SK-MEL-5 (cell line): ENCODE data around the gene TRAPPC3. TPM values are rescaled to one million over a fixed set of nuclear protein-coding genes. Genes with fewer than 3 reads are reported as not detected.

Experiments used
- DNase-seq: peaks from one replicate; pipeline ENCODE4 v3.0.0-alpha.2; 2016; ENCODE audit warnings: low read depth, low spot score
- in situ Hi-C: cut with HindIII; loops from 2 replicates; pipeline ENCODE4 v1.10.0; 2016; ENCODE audit warnings: low sequenced_read_pairs, high pct_unique_total_duplicates, low pct_unique_long_range_greater_than_20kb
- total RNA-seq: library from RNA; depleted of rRNA; stranded (reverse); fragments of >200 nt; shearing (Covaris generic); gene quantifications from 2 replicates; pipeline ENCODE4 v1.2.3, GENCODE V29; 2014

Gene TRAPPC3
- total RNA-seq, 1 experiment from 2014 or later: 84.9 TPM

DNA sequence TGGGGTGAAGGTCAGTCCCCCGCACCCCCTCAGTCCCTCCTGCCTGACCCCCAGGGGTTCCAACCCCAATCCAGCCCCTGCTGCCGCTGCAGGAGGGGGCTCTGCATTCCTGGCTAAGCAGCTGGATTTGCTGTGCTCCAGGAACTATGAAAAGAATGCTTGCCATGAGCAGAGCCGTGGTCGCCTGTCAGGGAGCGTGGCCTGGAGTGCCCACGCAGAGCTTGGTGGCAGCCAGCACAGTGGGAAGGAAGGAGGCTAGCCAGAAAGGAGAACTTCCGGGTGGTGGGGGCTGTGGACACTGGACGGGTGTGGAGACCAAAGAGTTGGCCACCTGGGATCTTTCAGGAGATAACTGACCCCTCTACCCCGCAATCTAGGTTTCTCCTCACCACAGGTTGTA lies 29.8 kb downstream of the TRAPPC3 start:
- in situ Hi-C loops: no loop called here

GRCh38 chr1:36118447-36119204 lies 30.7 kb downstream of the TRAPPC3 start:
- in situ Hi-C loops: no loop called here

More for the DNA sequence above, 29.8 kb downstream of the TRAPPC3 start:
- no peak for DNase-seq

GRCh38 chr1:36116901-36117300 lies 32.4 kb downstream of the TRAPPC3 start:
- no peak for DNase-seq
- in situ Hi-C loops: no loop called here

More at GRCh38 chr1:36118447-36119204, 30.7 kb downstream of the TRAPPC3 start:
- no peak for DNase-seq

DNA sequence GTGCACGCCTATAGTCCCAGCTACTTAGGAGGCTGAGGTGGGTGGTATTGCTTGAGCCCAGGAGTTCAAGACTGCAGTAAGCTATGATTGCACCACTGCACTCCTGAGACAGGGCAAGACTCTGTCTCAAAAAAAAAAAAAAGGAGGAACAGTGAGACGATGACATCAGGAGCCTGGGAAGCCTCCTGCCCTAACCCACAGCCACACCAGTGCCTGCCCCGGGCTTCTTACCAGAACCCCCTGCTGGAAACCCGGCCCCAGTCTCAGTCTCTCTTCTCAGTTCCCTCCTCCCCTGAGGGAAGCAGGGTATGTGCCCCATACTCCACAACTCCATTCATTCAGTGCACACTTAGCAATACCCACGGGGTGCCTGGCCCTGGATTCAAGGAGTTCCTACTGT lies 33.4 kb downstream of the TRAPPC3 start:
- no peak for DNase-seq
- in situ Hi-C loops: no loop called here

- DNase-seq: no peak
- in situ Hi-C loops: no loop called here
Observed at GRCh38 chr1:36115200-36115669, 34.1 kb downstream of the TRAPPC3 start.

DNA sequence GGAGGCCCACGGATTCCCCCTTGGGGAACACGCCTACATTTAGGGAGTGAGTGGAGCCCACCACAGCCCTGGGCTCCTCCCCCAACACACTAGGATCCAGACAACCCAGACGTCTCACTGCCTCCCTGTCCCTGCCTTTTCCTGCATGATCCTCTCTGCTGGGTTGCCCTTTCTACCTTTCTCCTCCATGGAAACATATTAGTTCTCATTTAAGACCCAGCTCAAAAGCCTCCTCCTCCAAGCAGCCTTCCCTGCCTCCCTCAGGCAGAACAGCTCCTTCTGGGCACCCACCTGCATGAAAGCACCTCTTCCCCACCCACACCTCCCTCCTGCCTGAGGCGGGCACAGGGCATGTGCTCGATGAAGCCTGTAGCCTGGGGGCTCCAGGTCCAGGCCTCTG lies 34.9 kb downstream of the TRAPPC3 start:
- no peak for DNase-seq
- in situ Hi-C loops: no loop called here

DNA sequence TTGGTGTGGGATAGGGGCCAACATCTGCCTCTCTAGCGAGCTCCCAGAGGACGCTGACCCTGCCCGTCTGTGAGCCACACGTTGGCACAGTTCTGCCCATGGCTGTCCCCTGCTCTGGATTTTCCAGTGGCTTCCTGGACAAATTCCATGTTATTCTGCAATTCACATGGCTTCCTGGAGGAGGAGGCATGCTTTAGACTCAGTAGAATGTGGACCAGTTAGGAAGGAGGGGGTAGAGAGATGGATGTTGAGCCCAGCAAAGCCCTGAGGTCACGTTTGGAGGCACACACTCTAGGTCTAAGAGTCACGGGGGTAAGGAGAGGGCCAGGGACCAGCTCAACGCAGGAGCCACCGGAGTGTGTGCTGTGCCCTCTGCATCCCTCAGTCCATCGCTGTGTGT lies 36.5 kb downstream of the TRAPPC3 start:
- in situ Hi-C loops: no loop called here

DNA sequence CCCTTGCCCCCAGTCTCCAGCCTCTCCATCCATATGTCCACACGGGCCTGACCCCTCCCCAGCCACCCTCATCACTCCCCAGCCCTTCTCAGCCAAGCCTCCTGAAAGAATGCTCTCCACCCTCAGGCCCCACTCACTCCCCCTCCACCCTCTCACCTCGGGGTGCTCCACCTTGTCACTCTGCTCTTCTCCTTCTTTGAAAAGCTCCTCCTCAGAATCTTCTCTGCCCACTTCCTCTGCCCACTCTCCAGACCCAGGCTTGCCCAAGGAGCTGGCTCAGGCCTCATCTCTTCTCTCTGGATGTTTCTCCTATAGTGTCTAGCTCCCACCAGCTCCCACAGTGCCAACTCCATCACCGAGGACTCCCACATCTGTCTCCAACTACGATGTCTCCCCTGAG lies 38.1 kb downstream of the TRAPPC3 start:
- in situ Hi-C loops: no loop called here
- DNase-seq: no peak

More for the DNA sequence above, 36.5 kb downstream of the TRAPPC3 start:
- no peak for DNase-seq

GRCh38 chr1:36109041-36109679 lies 40.1 kb downstream of the TRAPPC3 start:
- in situ Hi-C loops: no loop called here
- no peak for DNase-seq

DNA sequence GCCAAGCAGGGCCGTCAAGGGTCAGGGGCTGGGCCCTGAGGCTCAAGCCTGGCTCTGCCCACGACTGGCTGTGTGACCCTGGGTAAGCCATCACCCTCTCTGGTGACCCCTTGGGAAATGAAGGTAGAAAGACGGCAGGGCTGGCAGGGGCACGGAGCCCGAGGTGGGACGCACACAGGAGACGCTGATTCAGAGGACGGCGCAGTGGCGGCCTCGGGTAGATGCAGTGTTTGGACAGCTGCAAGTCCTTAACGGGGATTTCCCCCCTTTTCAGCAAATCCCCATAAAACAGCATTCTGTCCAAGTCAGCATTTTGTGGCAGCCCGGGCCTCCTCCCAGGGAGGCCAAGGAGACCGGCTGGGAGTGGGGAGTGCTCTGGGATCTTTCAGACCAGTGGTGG lies 41.0 kb downstream of the TRAPPC3 start:
- in situ Hi-C loops: no loop called here
- DNase-seq: no peak

DNA sequence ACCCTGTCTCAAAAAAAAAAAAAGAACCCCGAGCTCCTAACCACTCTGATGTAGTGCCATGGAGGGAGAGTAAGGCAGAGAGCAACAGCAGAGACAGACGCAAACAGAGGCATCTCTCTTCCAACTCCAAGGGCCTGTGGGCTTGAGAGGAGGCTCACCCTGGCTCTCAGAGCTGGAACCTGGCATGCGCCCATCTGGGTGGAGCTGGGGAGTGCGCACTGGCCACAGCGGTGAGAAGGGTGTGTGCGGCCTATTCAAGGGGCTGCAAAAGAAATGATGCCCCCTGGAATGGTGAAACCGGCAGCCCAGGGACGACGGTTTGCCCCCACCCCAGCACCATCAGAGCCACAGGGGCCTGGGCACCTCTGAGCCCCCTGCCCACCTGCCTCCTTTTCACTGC lies 41.9 kb downstream of the TRAPPC3 start:
- in situ Hi-C loops: no loop called here

GRCh38 chr1:36106269-36106668 lies 43.0 kb downstream of the TRAPPC3 start:
- in situ Hi-C loops: no loop called here
- no peak for DNase-seq

More for the DNA sequence above, 41.9 kb downstream of the TRAPPC3 start:
- DNase-seq: no peak

DNA sequence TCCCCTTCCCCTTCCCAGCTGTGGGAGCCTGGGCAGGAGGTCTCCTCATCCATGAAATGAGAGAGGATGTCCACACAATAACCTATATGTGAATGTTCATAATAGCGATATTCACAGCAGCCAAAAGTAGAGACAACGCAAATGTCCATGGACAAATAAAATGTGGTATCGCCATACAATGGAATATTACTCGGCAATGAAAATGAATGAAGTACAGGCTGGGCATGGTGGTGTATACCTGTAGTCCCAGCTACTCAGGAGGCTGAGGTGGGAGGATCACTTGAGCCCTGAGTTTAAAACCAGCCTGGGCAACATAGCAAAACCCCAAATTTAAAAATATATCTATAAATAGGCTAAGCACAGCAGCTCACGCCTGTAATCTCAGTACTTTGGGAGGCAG lies 47.7 kb downstream of the TRAPPC3 start:
- no peak for DNase-seq
- in situ Hi-C loops: no loop called here

DNA sequence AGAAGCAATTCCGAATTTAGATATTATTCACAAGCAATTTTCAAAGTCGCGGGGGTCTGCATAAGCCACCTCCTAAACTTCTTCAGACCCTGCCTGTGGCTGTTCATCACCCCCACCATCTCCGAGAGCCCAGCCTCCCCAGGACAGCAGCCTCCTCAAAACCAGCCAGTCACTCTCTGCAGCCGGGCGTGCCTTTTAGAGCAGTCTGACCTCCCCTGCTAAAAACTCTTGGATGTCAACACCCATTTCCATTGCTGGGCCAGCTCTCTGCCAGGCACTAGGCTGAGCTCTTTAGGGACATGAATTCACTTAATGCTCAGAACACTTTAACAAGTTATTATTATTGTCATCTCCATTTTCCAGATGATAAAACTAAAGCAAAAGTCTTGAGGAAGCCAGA lies 48.9 kb downstream of the TRAPPC3 start:
- DNase-seq: no peak
- in situ Hi-C loops: no loop called here

- in situ Hi-C loops: no loop called here
- DNase-seq: peak; percentile 73
Observed at GRCh38 chr1:36099681-36100341, 49.5 kb downstream of the TRAPPC3 start.

DNA sequence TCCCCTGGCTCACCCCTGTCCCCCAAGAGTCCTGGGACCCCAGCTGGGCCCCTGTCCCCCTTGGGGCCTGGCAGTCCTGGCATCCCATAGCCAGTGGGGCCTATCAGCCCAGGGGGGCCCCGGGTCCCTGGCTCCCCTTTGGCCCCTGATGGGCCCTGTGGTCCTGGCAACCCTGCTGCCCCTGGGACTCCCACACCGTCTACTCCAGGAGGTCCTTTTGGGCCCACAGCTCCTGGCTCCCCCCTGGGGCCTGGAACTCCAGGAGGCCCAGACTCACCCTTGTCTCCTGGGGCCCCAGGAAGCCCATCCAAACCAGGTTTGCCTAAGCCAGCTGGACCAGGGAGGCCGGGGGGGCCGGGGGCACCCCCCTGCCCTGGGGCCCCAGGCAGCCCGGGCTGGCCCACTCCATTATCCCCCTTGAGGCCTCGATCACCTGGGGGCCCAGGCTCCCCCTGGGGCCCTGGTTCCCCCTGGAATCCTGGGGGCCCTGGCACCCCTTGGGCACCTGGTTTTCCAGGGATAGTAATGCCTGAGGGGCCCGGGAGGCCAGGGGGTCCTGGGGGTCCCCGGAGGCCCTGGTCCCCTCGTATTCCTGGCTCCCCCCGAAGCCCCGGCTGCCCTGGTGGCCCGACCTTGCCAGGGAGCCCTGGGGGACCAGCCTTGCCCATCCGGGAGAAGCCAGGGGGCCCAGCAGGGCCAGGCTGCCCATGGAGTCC lies 50.5 kb downstream of the TRAPPC3 start:
- no peak for DNase-seq
- in situ Hi-C loops: no loop called here

DNA sequence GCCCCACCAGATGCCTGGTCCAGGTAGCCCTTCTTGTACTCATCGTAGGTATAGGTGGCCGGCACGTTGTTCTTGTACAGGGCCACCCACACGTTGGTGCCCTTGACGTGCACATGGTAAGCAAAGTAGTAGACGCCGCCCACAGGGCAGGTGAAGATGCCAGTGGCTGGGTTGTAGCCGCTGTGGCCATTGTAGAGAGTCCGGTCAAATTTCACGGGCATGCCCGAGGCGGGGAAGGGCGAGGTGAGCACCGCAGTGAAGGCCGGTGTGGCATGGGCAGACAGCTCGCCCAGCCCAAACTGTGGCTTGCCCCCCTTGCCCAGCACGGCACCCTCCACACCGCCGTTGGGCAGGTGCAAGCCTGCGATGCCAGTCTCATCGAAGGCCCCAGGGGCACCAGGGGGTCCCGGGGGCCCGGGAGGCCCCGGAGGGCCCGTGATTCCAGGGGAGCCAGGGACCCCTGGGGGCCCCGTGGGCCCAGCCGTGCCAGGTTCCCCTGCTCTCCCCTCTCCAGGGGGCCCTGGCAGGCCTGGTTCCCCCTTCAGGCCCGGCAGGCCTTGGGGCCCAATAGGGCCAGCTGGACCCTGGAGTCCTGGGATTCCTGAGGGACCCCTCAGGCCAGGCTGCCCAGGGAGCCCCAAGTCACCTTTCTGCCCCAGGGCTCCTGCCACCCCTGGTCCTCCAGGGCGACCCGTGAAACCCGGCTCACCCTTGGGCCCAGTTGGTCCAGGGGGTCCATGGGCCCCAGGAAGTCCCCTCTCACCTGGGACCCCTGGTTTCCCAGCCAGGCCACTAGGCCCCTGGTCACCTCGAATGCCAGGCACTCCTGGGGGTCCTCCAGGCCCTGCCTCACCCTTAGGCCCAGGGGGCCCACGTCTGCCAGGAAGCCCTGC lies 51.3 kb downstream of the TRAPPC3 start:
- in situ Hi-C loops: no loop called here
- no peak for DNase-seq
